Measurements from ENCODE around the gene DCAF8.

Gene DCAF8

GRCh38 chr1:160205242-160206035, 56.9 kb downstream of the DCAF8 start, which contains the start of gene PEA15:
PEA15 (plus strand) TSS chr1:160205384; CDS start chr1:160211545, 6,161 bp downstream.
- peak within 1 kb of the TSS; percentile 72 for H3K4me3 ChIP-seq (ENCODE audit: low read depth, low read length)
- TF ChIP-seq POLR2A (IDR thresholded peaks at IDR 0.05; ENCODE audit: extremely low read depth, insufficient read length) (no peak), MYC (IDR thresholded peaks at IDR 0.05; ENCODE audit: low read depth, low read length) (no peak), CTCF (IDR thresholded peaks at IDR 0.05; ENCODE audit: low read depth, low read length) (no peak)
- TF ChIP-seq, protein P1, sequence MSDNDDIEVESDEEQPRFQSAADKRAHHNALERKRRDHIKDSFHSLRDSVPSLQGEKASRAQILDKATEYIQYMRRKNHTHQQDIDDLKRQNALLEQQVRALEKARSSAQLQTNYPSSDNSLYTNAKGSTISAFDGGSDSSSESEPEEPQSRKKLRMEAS (IDR thresholded peaks at IDR 0.05; ENCODE audit: low read depth, low read length): no peak
- peak; percentile 76 for DNase-seq (ENCODE audit: low read depth)

- peak overlapping the region; percentile 56 for H3K4me3 ChIP-seq (ENCODE audit: low read depth, low read length)
- no peak for TF ChIP-seq POLR2A (IDR thresholded peaks at IDR 0.05; ENCODE audit: extremely low read depth, insufficient read length)
- no peak for TF ChIP-seq CTCF (IDR thresholded peaks at IDR 0.05; ENCODE audit: low read depth, low read length)
- TF ChIP-seq, protein P1 (IDR thresholded peaks at IDR 0.05; ENCODE audit: low read depth, low read length): no peak
- no peak for TF ChIP-seq MYC (IDR thresholded peaks at IDR 0.05; ENCODE audit: low read depth, low read length)
- peak; percentile 88 for DNase-seq (ENCODE audit: low read depth)
Observed at GRCh38 chr1:160204526-160205241, 57.7 kb downstream of the DCAF8 start.

GRCh38 chr1:160200786-160201185, 61.6 kb downstream of the DCAF8 start:
- H3K4me3 ChIP-seq (ENCODE audit: low read depth, low read length): no peak overlapping the region
- TF ChIP-seq MYC (IDR thresholded peaks at IDR 0.05; ENCODE audit: low read depth, low read length): no peak
- no peak for TF ChIP-seq CTCF (IDR thresholded peaks at IDR 0.05; ENCODE audit: low read depth, low read length)
- TF ChIP-seq, protein P1 (IDR thresholded peaks at IDR 0.05; ENCODE audit: low read depth, low read length): no peak
- TF ChIP-seq POLR2A (IDR thresholded peaks at IDR 0.05; ENCODE audit: extremely low read depth, insufficient read length): no peak
- no peak for DNase-seq (ENCODE audit: low read depth)

GRCh38 chr1:160197231-160197630, 65.1 kb downstream of the DCAF8 start:
- no peak for DNase-seq (ENCODE audit: low read depth)
- TF ChIP-seq CTCF (IDR thresholded peaks at IDR 0.05; ENCODE audit: low read depth, low read length) (no peak), POLR2A (IDR thresholded peaks at IDR 0.05; ENCODE audit: extremely low read depth, insufficient read length) (no peak), MYC (IDR thresholded peaks at IDR 0.05; ENCODE audit: low read depth, low read length) (no peak)
- TF ChIP-seq, protein P1 (IDR thresholded peaks at IDR 0.05; ENCODE audit: low read depth, low read length): no peak
- H3K4me3 ChIP-seq (ENCODE audit: low read depth, low read length): no peak overlapping the region

- DNase-seq (ENCODE audit: low read depth): no peak
- no peak for TF ChIP-seq MYC (IDR thresholded peaks at IDR 0.05; ENCODE audit: low read depth, low read length)
- no peak for TF ChIP-seq POLR2A (IDR thresholded peaks at IDR 0.05; ENCODE audit: extremely low read depth, insufficient read length)
- no peak for TF ChIP-seq CTCF (IDR thresholded peaks at IDR 0.05; ENCODE audit: low read depth, low read length)
- TF ChIP-seq, protein P1 (IDR thresholded peaks at IDR 0.05; ENCODE audit: low read depth, low read length): no peak
- H3K4me3 ChIP-seq (ENCODE audit: low read depth, low read length): no peak overlapping the region
Observed at GRCh38 chr1:160196143-160196542, 66.2 kb downstream of the DCAF8 start.

All from NB4 (cell line).